Loucy (cell line): Measurements from ENCODE around the gene RMDN2.

Experiments
- CTCF ChIP-seq: fragments of 200-600 bp; sonication (generic); conservative IDR thresholded peaks from 2 replicates; pipeline ENCODE4 v1.5.1; 2014; ENCODE audit warnings: mild to moderate bottlenecking, antibody characterized with exemption, low read length
- EZH2phosphoT487 ChIP-seq: fragments of 200-600 bp; IDR thresholded peaks from 2 replicates; pipeline ENCODE4 v1.6.1; 2018; ENCODE audit warnings: antibody characterized with exemption, mild to moderate bottlenecking, moderate library complexity, borderline replicate concordance

DNA sequence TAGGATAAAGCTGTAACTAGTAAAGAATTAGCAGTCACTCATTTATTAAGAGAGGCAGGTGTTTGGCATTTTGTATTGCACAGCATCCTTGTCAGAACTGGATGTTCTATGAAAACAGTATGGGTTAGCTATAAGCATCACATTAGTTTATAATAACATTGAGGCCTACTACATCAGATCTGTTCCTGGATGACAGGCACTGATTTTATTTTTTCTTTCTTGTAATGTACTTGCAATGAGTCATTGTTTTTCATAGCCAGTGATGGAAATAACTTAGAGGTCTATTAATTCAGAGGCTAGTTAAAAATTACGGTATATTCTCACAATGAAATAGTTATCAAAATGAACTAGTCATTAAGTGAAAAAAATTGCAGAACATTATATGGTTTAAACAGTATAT, 13.0 kb upstream of the RMDN2 start:
- TF ChIP-seq CTCF (no peak), EZH2phosphoT487 (no peak)
